Endothelial cell of umbilical vein (primary cell): ENCODE measurements around the gene SH3D21. TPM values are rescaled to one million over a fixed set of nuclear protein-coding genes. Genes with fewer than 3 reads are reported as not detected.

Experiments used
- BruUV-seq: library from RNA; stranded (reverse); fragments of 400-500 nt; replicated peaks from 2 replicates; lab custom pipeline; 2021; lab: Mats Ljungman, UMichigan
- CTCF ChIA-PET: fragments of 300-600, 350-600 bp; sonication (Branson Sonifier 250); formaldehyde crosslinking; loops from one replicate; lab custom pipeline; 2021; ENCODE audit warnings: antibody characterized with exemption, inconsistent platforms; lab: Charles Lee
- POLR2A ChIA-PET: fragments of 300-600, 350-600 bp; sonication (Branson Sonifier 250); formaldehyde crosslinking; loops from one replicate; lab custom pipeline; 2021; ENCODE audit warnings: antibody characterized with exemption, inconsistent platforms; lab: Charles Lee
- DNase-seq: peaks from one replicate; pipeline ENCODE4 v3.0.0-alpha.2; 2011; ENCODE audit warnings: low read depth, low spot score
- FAIRE-seq: peaks from 2 replicates; lab custom pipeline; 2011; peaks lifted over from hg19 to GRCh38; lab: Jason Lieb, UNC
- H2AFZ ChIP-seq: 2 replicates; pipeline ENCODE4 v1.6.0; 2012; ENCODE audit warnings: low read depth, low read length, control low read depth, inconsistent platforms
- H3K27ac ChIP-seq: 2 replicates; pipeline ENCODE4 v1.5.1; 2011; ENCODE audit warnings: low read depth, mild to moderate bottlenecking, control low read depth, low read length, moderate library complexity; ENCODE audit not compliant: insufficient read depth
- H3K27me3 ChIP-seq, 2 experiments: 2 replicates each; pipeline versions ENCODE4 v1.6.0 to v1.6.1; 2011; ENCODE audit warnings: low read length in 2 of 2, mixed read lengths in 1 of 2; ENCODE audit not compliant: control insufficient read depth in 2 of 2, insufficient read depth in 2 of 2
- H3K36me3 ChIP-seq, 2 experiments: 2 replicates in 1 of 2; 3 replicates in 1 of 2; pipeline ENCODE4 v1.5.1; 2011; ENCODE audit warnings: low read length in 2 of 2, mild to moderate bottlenecking in 1 of 2, moderate library complexity in 1 of 2; ENCODE audit not compliant: control insufficient read depth in 2 of 2, insufficient read depth in 2 of 2; ENCODE audit errors: extremely low read depth in 1 of 2
- H3K4me1 ChIP-seq: 3 replicates; pipeline ENCODE4 v1.5.1; 2011; ENCODE audit warnings: mild to moderate bottlenecking, low read length; ENCODE audit not compliant: control insufficient read depth, insufficient read depth; ENCODE audit errors: extremely low read depth
- H3K4me2 ChIP-seq: 2 replicates; pipeline ENCODE4 v1.6.1; 2011; ENCODE audit warnings: low read length, control low read depth, mixed read lengths; ENCODE audit not compliant: insufficient read depth
- H3K4me3 ChIP-seq, 3 experiments: fragments of 200-600 bp in 1 of 3; sonication (generic), shearing (Covaris generic) in 1 of 3; replicated peaks in 1 of 3; 2 replicates each; pipeline ENCODE4 v1.5.1; 2011 to 2016; ENCODE audit warnings: control low read depth in 3 of 3, low read length in 3 of 3, mild to moderate bottlenecking in 2 of 3, inconsistent platforms in 1 of 3, low read depth in 1 of 3, moderate library complexity in 1 of 3; ENCODE audit not compliant: insufficient read depth in 1 of 3
- H3K79me2 ChIP-seq: 2 replicates; pipeline ENCODE4 v1.6.0; 2012; ENCODE audit warnings: low read length, inconsistent platforms; ENCODE audit not compliant: control insufficient read depth, insufficient read depth
- H3K9ac ChIP-seq: replicated peaks from 2 replicates; pipeline ENCODE3; 2011; ENCODE audit warnings: low read length, control low read depth; ENCODE audit not compliant: insufficient read depth; ENCODE audit errors: extremely low read depth
- H3K9me1 ChIP-seq: replicated peaks from 3 replicates; pipeline ENCODE4 v1.6.0; 2011; ENCODE audit warnings: mild to moderate bottlenecking, low read length; ENCODE audit not compliant: control insufficient read depth, insufficient read depth; ENCODE audit errors: extremely low read depth
- H3K9me3 ChIP-seq: replicated peaks from 2 replicates; pipeline ENCODE4 v1.5.1; 2012; ENCODE audit warnings: low read length, inconsistent platforms; ENCODE audit not compliant: control insufficient read depth, insufficient read depth
- H4K20me1 ChIP-seq: replicated peaks from 2 replicates; pipeline ENCODE3; 2011; ENCODE audit warnings: mild to moderate bottlenecking, low read length; ENCODE audit not compliant: control insufficient read depth, insufficient read depth; ENCODE audit errors: extremely low read depth
- CTCF ChIP-seq, 2 donors: IDR thresholded peaks; 1 replicate in 1 of 2; 2 replicates in 1 of 2; pipeline ENCODE4 v1.5.1; 2011; ENCODE audit warnings: low read length in 2 of 2, mild to moderate bottlenecking in 2 of 2, moderate library complexity in 2 of 2, control low read depth in 1 of 2, inconsistent platforms in 1 of 2, low read depth in 1 of 2; ENCODE audit not compliant: insufficient read depth in 1 of 2; ENCODE audit errors: extremely low read depth in 1 of 2
- EZH2 ChIP-seq: IDR thresholded peaks from 2 replicates; pipeline ENCODE4 v1.6.1; 2012; ENCODE audit warnings: borderline replicate concordance, low read depth, mild to moderate bottlenecking, moderate library complexity, low read length, inconsistent platforms; ENCODE audit not compliant: severe bottlenecking
- FOS ChIP-seq: IDR thresholded peaks from 2 replicates; pipeline ENCODE4 v1.6.1; 2011; ENCODE audit warnings: mild to moderate bottlenecking, low read length, moderate library complexity, borderline replicate concordance; ENCODE audit not compliant: insufficient read depth
- GATA2 ChIP-seq: IDR thresholded peaks from 2 replicates; pipeline ENCODE4 v1.7.0; 2011; ENCODE audit warnings: low read depth, mild to moderate bottlenecking, moderate library complexity, mixed read lengths, low read length; ENCODE audit not compliant: insufficient read length, insufficient read depth
- JUN ChIP-seq: IDR thresholded peaks from 2 replicates; pipeline ENCODE4 v1.6.1; 2011; ENCODE audit warnings: borderline replicate concordance, low read depth; ENCODE audit not compliant: insufficient read length, insufficient read depth
- MAX ChIP-seq: IDR thresholded peaks from 2 replicates; pipeline ENCODE4 v1.6.1; 2011; ENCODE audit not compliant: insufficient read depth, insufficient read length
- MYC ChIP-seq: IDR thresholded peaks from one replicate; pipeline ENCODE4 v1.6.1; 2011; ENCODE audit warnings: mild to moderate bottlenecking, low read depth, low read length
- POLR2A ChIP-seq: IDR thresholded peaks from 2 replicates; pipeline ENCODE4 v1.6.1; 2012; ENCODE audit warnings: low read depth, mild to moderate bottlenecking, control low read depth, low read length
- POLR2AphosphoS5 ChIP-seq: IDR thresholded peaks from 2 replicates; pipeline ENCODE4 v1.6.1; 2012; ENCODE audit warnings: low read depth, mild to moderate bottlenecking, control low read depth, low read length, moderate library complexity; ENCODE audit not compliant: insufficient read depth
- dilution Hi-C: fragments of 300-500 bp; cut with MboI; formaldehyde crosslinking; loops from one replicate; pipeline ENCODE4 v1.15.0; 2019; ENCODE audit warnings: low sequenced_read_pairs; ENCODE audit not compliant: extremely low pct_ligation_motif_present
- intact Hi-C: fragments of 100-400 bp; cut with micrococcal nuclease; formaldehyde crosslinking; loops from one replicate; pipeline ENCODE4 v1.10.0; 2022
- polyA plus RNA-seq, 4 experiments: library from polyadenylated mRNA; depleted of rRNA in 3 of 4; stranded (reverse) in 3 of 4; unstranded in 1 of 4; fragments of >200 nt; gene quantifications; 2 replicates each; pipeline versions ENCODE4 v1.2.1 to v1.2.3, GENCODE V29; 2011 to 2012; ENCODE audit warnings: missing spikeins in 1 of 4
- total RNA-seq: library from RNA; stranded (reverse); gene quantifications from 2 replicates; pipeline ENCODE4 v1.2.3, GENCODE V29; 2021

Gene SH3D21
- total and polyA plus RNA-seq, 2 donors (not counting 3 experiments of a cell fraction or from before 2014, with no cell fraction given) = 1.8 to 7.2 TPM

GRCh38 chr1:36273024-36273423, 33.1 kb upstream of the SH3D21 start:
- H3K27ac ChIP-seq = no peak overlapping the region
- no peaks in the 10 kb centered on the region for H3K4me1 ChIP-seq
- intact Hi-C loops = no loop called here
- no peaks in the 10 kb centered on the region for H3K9me1 ChIP-seq
- no peak overlapping the region for H3K9ac ChIP-seq
- TF ChIP-seq CTCF (IDR thresholded peaks at IDR 0.05; ENCODE audit: extremely low read depth in 1 of 2, insufficient read depth in 1 of 2, low read depth in 1 of 2, low read length in 2 of 2) = no peak
- TF ChIP-seq POLR2AphosphoS5 = no peak
- no peak for TF ChIP-seq MAX
- TF ChIP-seq MYC = no peak
- no peak for TF ChIP-seq POLR2A
- TF ChIP-seq FOS = no peak
- no peak for TF ChIP-seq EZH2
- no peak for TF ChIP-seq JUN
- no peak for TF ChIP-seq GATA2
- no peak overlapping the region for H3K4me3 ChIP-seq
- H3K27me3 ChIP-seq = no peaks in the 10 kb centered on the region
- POLR2A ChIA-PET = no interaction called here
- dilution Hi-C loops = no loop called here
- no peak for DNase-seq
- H2AFZ ChIP-seq = no peak overlapping the region
- CTCF ChIA-PET = interaction anchor here (1.1 kb wide), 1 partner anchor 13 kb away, joined by 4 read pairs; no protein-coding TSS in a partner anchor
- no TSS peak for BruUV-seq
- H3K9me3 ChIP-seq = no peaks in the 10 kb centered on the region
- H3K36me3 ChIP-seq = peaks cover 3% of the 10 kb centered on the region in 2 experiments
- no peaks in the 10 kb centered on the region for H4K20me1 ChIP-seq
- no peak overlapping the region for H3K4me2 ChIP-seq
- FAIRE-seq = no peak
- peaks cover 56% of the 10 kb centered on the region for H3K79me2 ChIP-seq
